ENCODE data around the gene FSIP1. TPM values are rescaled to one million over a fixed set of nuclear protein-coding genes. Genes with fewer than 3 reads are reported as not detected.

FSIP1 gene
- total and polyA plus RNA-seq, 8 donors: 0.11 to 0.64 (median 0.38) TPM

DNA sequence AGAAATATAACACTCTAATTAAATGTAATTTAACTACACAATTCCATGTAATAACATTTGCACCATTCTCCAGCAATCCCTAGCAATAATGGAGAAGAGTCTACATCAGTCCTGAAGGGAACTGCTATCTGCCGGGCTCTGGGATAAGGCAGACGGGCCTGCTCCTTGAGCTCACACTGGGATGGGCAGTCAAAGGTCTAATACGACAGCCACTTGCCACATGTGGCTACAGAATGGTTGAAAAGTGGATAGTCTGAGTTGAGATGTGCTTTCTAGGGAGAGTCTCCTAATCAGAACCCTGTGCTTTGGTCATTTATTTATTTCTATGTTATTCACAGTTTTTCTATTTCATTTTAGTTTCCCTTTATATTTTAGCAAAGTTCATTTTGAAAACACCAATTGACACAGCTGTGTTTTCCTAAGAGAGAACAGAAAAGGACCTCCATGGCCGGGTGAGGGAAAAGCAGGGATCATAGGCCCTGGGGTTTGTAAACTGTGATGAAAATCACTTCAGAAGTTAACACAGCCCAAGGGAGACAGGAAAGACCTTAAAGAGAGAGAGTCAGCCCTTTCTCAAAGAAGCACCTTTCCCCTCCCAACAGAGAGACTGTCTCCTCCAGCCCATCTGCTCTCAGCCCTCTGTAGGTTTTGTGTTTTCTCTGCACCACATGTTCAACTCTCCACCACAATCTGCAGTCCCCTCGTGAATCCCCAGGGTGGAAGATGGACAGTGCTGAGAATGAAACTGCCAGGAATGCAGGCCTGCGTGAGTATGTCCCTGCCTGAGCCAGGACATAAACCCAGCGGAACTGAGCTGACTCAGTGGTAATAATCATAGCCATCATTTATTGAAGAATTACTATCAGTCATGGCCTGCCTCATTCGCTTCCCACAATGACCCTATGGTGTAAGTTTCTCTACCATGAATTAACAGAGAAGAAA lies 11.6 kb downstream of the FSIP1 start:
- Histone ChIP-seq H3K36me3 (no peaks in the 10 kb centered on the region), H3K27ac (no peak overlapping the region), H3K4me3 (no peak overlapping the region), H3K4me1 (peaks cover 0 to 2% (median 0%) of the 10 kb centered on the region in 3 donors), H3K9me3 (no peaks in the 10 kb centered on the region), H3K27me3 (no peaks in the 10 kb centered on the region)
- WGBS, 2 donors: 77 to 83% methylated on average over 8 of the region's 8 CpGs
- intact Hi-C loops (cut with DNase I): no loop called here
- TF ChIP-seq, protein P1, sequence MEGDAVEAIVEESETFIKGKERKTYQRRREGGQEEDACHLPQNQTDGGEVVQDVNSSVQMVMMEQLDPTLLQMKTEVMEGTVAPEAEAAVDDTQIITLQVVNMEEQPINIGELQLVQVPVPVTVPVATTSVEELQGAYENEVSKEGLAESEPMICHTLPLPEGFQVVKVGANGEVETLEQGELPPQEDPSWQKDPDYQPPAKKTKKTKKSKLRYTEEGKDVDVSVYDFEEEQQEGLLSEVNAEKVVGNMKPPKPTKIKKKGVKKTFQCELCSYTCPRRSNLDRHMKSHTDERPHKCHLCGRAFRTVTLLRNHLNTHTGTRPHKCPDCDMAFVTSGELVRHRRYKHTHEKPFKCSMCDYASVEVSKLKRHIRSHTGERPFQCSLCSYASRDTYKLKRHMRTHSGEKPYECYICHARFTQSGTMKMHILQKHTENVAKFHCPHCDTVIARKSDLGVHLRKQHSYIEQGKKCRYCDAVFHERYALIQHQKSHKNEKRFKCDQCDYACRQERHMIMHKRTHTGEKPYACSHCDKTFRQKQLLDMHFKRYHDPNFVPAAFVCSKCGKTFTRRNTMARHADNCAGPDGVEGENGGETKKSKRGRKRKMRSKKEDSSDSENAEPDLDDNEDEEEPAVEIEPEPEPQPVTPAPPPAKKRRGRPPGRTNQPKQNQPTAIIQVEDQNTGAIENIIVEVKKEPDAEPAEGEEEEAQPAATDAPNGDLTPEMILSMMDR (IDR thresholded peaks at IDR 0.05): no peak
- ATAC-seq (peak in 2 of 4 donors; percentile 33 to 56), FAIRE-seq (no peak), DNase-seq (no peak)

DNA sequence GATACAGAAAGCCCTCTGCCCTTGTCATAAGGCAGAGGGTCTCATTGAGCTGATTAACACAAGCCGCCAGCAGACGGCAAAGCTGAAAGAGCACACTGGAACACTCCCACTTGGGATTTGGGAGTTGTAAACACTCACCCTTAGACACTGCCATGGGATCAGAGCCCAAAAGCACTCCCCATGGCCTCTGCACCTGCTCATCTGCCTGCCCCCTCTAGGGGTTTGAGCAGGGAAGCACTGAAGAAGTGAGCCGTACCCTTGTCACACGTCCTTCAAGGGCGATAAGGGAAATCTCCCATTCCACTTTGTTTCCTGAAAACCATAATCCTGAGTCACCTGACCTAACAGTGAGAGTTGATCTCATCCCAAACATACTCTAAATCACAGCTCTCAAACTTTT lies 14.7 kb downstream of the FSIP1 start:
- peaks cover 0 to 5% (median 0%) of the 10 kb centered on the region in 3 donors for H3K4me1 ChIP-seq
- TF ChIP-seq, protein P1 (IDR thresholded peaks at IDR 0.05): no peak
- no peak for FAIRE-seq
- DNase-seq: no peak
- H3K9me3 ChIP-seq: no peaks in the 10 kb centered on the region
- WGBS, 2 donors: 88 to 94% methylated on average over 5 of the region's 5 CpGs
- ATAC-seq: no peak
- no peaks in the 10 kb centered on the region for H3K27me3 ChIP-seq
- no peaks in the 10 kb centered on the region for H3K36me3 ChIP-seq
- no peak overlapping the region for H3K4me3 ChIP-seq
- intact Hi-C loops (cut with DNase I): no loop called here
- H3K27ac ChIP-seq: no peak overlapping the region

DNA sequence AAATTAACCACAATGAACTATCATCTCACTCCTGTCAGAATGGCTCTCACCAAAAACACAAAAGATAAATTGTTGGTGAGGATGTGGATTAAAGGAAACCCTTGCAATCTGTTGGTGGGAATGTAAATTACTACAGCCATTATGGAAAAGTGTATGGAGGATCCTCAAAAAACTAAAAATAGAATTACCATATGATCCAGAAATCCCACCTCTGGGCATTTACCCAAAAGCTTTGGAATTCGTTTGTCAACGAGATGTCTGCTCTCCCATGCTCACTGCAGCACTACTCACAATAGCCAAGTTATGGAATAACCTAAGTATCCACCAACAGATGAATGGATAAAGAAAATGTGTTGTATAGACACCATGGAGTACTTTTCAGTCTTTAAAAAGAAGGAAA lies 21.6 kb downstream of the FSIP1 start:
- no peaks in the 10 kb centered on the region for H3K27me3 ChIP-seq
- H3K4me1 ChIP-seq: peaks cover 0 to 3% (median 0%) of the 10 kb centered on the region in 3 donors
- DNase-seq: no peak
- WGBS, 2 donors: 72 to 81% methylated on average over 2 of the region's 2 CpGs
- H3K27ac ChIP-seq: no peak overlapping the region
- ATAC-seq: no peak
- TF ChIP-seq, protein P1 (IDR thresholded peaks at IDR 0.05): no peak
- FAIRE-seq: no peak
- no peaks in the 10 kb centered on the region for H3K9me3 ChIP-seq
- H3K4me3 ChIP-seq: no peak overlapping the region
- no peaks in the 10 kb centered on the region for H3K36me3 ChIP-seq
- intact Hi-C loops (cut with DNase I): no loop called here

DNA sequence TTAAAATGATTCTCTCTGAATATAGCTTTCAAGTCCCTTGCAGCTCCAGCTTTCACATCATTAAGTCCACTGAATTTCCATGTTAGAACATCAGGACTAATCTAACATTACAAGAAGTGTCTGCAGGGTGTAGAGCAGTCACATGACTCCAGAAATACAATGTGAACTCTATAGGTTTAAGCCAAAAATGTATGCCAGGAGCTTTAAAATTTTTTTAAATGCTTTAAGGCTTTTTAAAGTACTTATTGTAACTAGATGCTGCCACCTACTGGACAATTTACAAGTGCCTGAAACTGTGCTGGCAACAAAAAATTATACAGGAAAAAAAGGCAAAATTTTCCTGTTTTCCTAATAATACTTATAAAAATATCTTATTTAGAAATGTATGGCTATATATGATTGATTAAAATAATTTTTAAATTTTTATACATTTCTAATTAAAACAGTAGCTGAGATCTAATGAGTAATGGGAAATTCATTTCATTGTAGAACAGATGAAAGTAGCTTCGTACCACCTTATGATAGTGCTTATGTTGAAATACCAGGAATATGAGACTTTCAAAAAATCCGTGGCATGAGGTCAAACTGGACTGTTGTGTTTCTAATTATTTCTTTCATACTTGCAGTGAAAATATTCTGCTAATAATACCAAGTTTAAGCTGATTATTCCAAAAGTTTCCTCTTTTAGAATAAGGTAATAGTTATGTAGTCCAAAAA lies 25.7 kb downstream of the FSIP1 start:
- no peak overlapping the region for H3K27ac ChIP-seq
- intact Hi-C loops (cut with DNase I): loop anchor here in 2 of 3 donors (5.0 to 10.0 kb wide), 2 partner anchors 70 to 72 kb away; no protein-coding TSS in a partner anchor
- DNase-seq: peak in 1 of 6 donors; percentile 24
- WGBS, 2 donors: 47% methylated on average over 2 of the region's 2 CpGs
- no peak overlapping the region for H3K4me3 ChIP-seq
- peak; percentile 98 for FAIRE-seq
- no peaks in the 10 kb centered on the region for H3K36me3 ChIP-seq
- no peaks in the 10 kb centered on the region for H3K4me1 ChIP-seq
- TF ChIP-seq, protein P1 (IDR thresholded peaks at IDR 0.05): peak; percentile 59 to 81 (median 74)
- no peaks in the 10 kb centered on the region for H3K9me3 ChIP-seq
- ATAC-seq: peak in 2 of 4 donors; percentile 53
- H3K27me3 ChIP-seq: no peaks in the 10 kb centered on the region
